ENCODE data around the gene DNAH3. TPM values are rescaled to one million over a fixed set of nuclear protein-coding genes. Genes with fewer than 3 reads are reported as not detected.
"Not testable (repeated sequence)": the region's sequence is repeated elsewhere in the genome, so short reads cannot be mapped to it uniquely, and the experiment has no call there.

Gene DNAH3
- total RNA-seq, 1 donor from 2014 or later = 1.0 TPM

DNA sequence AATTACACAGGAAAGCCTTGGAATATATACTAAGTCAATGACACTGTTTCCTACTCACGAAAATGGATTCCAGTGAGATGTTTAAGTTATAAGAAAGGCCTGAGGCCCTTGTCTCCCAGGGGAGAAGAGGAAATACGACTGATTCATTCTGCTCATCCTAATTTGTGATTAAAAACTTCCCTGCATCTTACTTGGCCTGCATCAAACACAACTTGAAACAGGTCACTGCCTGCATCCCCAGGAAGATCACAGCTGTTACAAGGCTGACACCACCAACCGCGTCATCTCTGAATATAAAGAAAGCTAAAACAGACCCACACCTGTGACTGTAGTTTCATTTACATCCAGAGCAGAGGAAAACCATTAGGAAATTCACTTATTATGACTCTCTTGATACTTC is 121.9 kb downstream of the DNAH3 start:
- Histone ChIP-seq H3K9ac (ENCODE audit: low read depth in 1 of 3, low read length in 3 of 3) (no peak overlapping the region), H3K9me3 (ENCODE audit: control insufficient read depth in 3 of 3, low read length in 3 of 3) (no peaks in the 10 kb centered on the region), H3K4me1 (ENCODE audit: control insufficient read depth in 3 of 3, insufficient read depth in 3 of 3, low read length in 3 of 3) (peaks cover 0 to 3% (median under 1%) of the 10 kb centered on the region in 3 donors), H3K36me3 (ENCODE audit: control insufficient read depth in 3 of 3, insufficient read depth in 3 of 3, low read length in 3 of 3) (no peaks in the 10 kb centered on the region), H3K4me3 (ENCODE audit: low read length in 3 of 3) (no peak overlapping the region), H3K27ac (ENCODE audit: low read depth, low read length) (no peak overlapping the region), H3K27me3 (ENCODE audit: control insufficient read depth in 3 of 3, insufficient read depth in 3 of 3, low read length in 3 of 3) (no peaks in the 10 kb centered on the region)

DNA sequence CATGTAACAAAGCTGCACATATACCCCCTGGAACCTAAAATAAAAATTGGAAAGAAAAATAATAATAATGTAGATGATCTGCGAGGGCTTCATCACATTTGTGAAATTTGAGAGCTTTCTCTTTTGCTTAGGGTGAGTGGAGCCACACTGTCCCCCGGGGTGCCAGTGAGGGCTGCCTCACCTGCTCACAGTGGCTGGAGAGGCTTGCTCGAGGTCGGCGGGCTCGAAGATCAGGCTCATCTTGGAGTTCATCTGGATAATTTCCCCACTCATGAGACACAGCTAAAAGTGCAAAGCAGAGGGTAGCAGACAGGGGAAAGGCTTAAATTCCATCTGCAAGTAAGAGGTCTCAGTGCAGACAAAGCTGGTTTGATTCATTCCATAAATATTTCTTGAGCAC is 123.8 kb downstream of the DNAH3 start:
- Histone ChIP-seq H3K9ac (ENCODE audit: low read depth in 1 of 3, low read length in 3 of 3) (no peak overlapping the region), H3K4me3 (ENCODE audit: low read length in 3 of 3) (no peak overlapping the region), H3K4me1 (ENCODE audit: control insufficient read depth in 3 of 3, insufficient read depth in 3 of 3, low read length in 3 of 3) (no peaks in the 10 kb centered on the region), H3K27me3 (ENCODE audit: control insufficient read depth in 3 of 3, insufficient read depth in 3 of 3, low read length in 3 of 3) (no peaks in the 10 kb centered on the region), H3K27ac (ENCODE audit: low read depth, low read length) (no peak overlapping the region), H3K36me3 (ENCODE audit: control insufficient read depth in 3 of 3, insufficient read depth in 3 of 3, low read length in 3 of 3) (no peaks in the 10 kb centered on the region), H3K9me3 (ENCODE audit: control insufficient read depth in 3 of 3, low read length in 3 of 3) (no peaks in the 10 kb centered on the region)

DNA sequence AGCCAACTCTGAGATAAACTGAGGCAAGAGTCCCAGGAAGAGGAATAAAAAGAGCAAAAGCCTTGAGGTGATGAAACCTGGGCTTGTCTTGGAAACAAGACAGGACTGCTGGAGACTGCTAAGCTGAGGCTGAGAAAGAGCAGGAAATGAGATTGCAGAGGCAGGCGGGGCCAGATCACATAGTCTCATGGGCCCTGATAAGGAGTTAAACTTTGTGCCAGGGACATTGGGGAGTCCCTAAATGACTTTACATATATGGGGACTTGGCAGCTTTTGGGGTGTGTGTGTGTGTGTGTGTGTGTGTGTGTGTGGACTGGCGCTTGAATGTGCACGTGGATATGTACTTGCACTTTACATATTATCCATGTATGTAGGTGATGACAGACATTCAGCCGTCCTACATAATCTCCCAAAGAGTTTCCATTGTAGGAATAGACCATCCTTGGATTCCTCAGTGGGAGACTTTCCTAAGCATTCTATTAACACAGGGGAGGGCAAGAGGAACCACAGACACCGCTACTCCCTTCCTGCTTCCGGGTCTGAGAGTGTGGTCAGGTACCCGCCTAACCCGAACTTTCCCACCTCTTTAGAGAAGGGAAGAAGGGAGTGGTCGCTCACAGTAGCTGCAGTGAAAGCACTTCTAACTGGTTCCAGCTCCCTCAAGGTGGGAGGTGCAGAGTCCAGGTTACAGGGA is 127.0 kb downstream of the DNAH3 start:
- H3K9ac ChIP-seq (ENCODE audit: low read depth in 1 of 3, low read length in 3 of 3) = no peak overlapping the region
- no peaks in the 10 kb centered on the region for H3K9me3 ChIP-seq (ENCODE audit: control insufficient read depth in 3 of 3, low read length in 3 of 3)
- no peak overlapping the region for H3K27ac ChIP-seq (ENCODE audit: low read depth, low read length)
- H3K4me3 ChIP-seq (ENCODE audit: low read length in 3 of 3) = no peak overlapping the region
- no peaks in the 10 kb centered on the region for H3K27me3 ChIP-seq (ENCODE audit: control insufficient read depth in 3 of 3, insufficient read depth in 3 of 3, low read length in 3 of 3)
- H3K4me1 ChIP-seq (ENCODE audit: control insufficient read depth in 3 of 3, insufficient read depth in 3 of 3, low read length in 3 of 3) = no peaks in the 10 kb centered on the region
- H3K36me3 ChIP-seq (ENCODE audit: control insufficient read depth in 3 of 3, insufficient read depth in 3 of 3, low read length in 3 of 3) = no peaks in the 10 kb centered on the region

DNA sequence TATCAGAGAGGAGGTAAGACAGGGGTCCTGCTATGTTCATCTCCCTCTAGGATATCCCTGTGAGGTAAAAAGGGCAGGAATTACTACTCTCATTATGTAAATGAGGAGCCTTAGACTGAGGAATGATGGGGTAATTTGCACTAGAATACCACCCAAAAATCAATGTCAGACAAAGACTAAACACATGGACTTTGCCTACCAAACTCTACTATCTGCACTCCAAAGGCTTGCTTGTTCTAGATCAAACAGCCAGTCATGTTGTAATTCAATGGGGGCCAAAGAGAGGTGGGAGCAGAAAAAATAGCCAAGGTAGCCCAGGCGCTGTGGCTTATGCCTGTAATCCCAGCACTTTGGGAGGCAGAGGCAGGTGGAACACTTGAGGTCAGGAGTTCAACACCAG is 129.3 kb downstream of the DNAH3 start:
- Histone ChIP-seq H3K4me3 (ENCODE audit: low read length in 3 of 3) (no peak overlapping the region), H3K9ac (ENCODE audit: low read depth in 1 of 3, low read length in 3 of 3) (no peak overlapping the region)

DNA sequence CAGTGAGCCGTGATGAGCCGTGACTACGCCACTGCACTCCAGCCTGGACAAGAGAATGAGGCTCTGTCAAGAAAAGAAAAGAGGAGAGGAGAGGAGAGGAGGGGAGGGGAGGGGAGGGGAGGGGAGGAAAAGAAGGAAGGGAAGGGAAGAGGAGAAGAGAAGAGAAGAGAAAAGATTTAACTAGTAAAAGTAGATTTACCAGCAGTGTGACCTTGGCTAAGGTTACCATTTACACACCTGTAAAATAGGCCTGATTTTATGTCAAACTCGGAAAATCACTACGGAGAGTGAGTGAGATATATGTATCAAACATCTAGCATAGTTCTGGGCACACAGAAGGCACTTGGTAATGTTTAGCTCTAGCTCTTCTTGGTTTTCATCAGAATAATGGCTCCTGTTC is 140.8 kb downstream of the DNAH3 start:
- no peaks in the 10 kb centered on the region for H3K4me1 ChIP-seq (ENCODE audit: control insufficient read depth in 3 of 3, insufficient read depth in 3 of 3, low read length in 3 of 3)
- H3K9ac ChIP-seq (ENCODE audit: low read depth in 1 of 3, low read length in 3 of 3) = no peak overlapping the region
- no peaks in the 10 kb centered on the region for H3K36me3 ChIP-seq (ENCODE audit: control insufficient read depth in 3 of 3, insufficient read depth in 3 of 3, low read length in 3 of 3)

More for the DNA sequence above, 129.3 kb downstream of the DNAH3 start:
- Histone ChIP-seq H3K27me3 (ENCODE audit: control insufficient read depth in 3 of 3, insufficient read depth in 3 of 3, low read length in 3 of 3) (no peaks in the 10 kb centered on the region), H3K27ac (ENCODE audit: low read depth, low read length) (no peak overlapping the region), H3K36me3 (ENCODE audit: control insufficient read depth in 3 of 3, insufficient read depth in 3 of 3, low read length in 3 of 3) (no peaks in the 10 kb centered on the region), H3K4me1 (ENCODE audit: control insufficient read depth in 3 of 3, insufficient read depth in 3 of 3, low read length in 3 of 3) (no peaks in the 10 kb centered on the region), H3K9me3 (ENCODE audit: control insufficient read depth in 3 of 3, low read length in 3 of 3) (no peaks in the 10 kb centered on the region)

DNA sequence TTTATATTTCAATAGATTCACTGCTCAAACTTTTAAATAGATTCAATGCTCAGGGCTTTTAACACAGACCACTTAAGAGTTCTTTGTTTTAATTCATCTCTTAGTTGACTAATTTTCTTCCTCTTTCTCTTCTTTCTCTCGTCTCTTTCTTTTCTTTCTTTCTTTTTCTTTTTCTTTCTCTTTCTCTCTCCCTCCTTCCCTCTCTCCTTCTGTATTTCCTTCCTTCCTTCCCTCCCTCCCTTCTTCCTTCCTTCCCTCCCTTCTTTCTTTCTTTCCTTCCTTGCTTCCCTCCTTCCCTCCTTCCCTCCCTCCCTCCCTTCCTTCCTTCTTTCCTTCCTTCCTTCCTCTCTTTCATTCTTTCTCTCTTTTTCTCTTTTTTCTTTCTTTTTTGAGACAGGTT is 145.6 kb downstream of the DNAH3 start:
- H3K4me1 ChIP-seq (ENCODE audit: control insufficient read depth in 3 of 3, insufficient read depth in 3 of 3, low read length in 3 of 3) = no peaks in the 10 kb centered on the region
- H3K27ac ChIP-seq (ENCODE audit: low read depth, low read length) = no peak overlapping the region
- H3K4me3 ChIP-seq (ENCODE audit: low read length in 3 of 3) = no peak overlapping the region
- no peaks in the 10 kb centered on the region for H3K27me3 ChIP-seq (ENCODE audit: control insufficient read depth in 3 of 3, insufficient read depth in 3 of 3, low read length in 3 of 3)
- no peaks in the 10 kb centered on the region for H3K36me3 ChIP-seq (ENCODE audit: control insufficient read depth in 3 of 3, insufficient read depth in 3 of 3, low read length in 3 of 3)
- no peak overlapping the region for H3K9ac ChIP-seq (ENCODE audit: low read depth in 1 of 3, low read length in 3 of 3)
- H3K9me3 ChIP-seq (ENCODE audit: control insufficient read depth in 3 of 3, low read length in 3 of 3) = no peaks in the 10 kb centered on the region

More for the DNA sequence above, 140.8 kb downstream of the DNAH3 start:
- H3K27ac ChIP-seq (ENCODE audit: low read depth, low read length) = no peak overlapping the region
- H3K4me3 ChIP-seq (ENCODE audit: low read length in 3 of 3) = no peak overlapping the region
- H3K27me3 ChIP-seq (ENCODE audit: control insufficient read depth in 3 of 3, insufficient read depth in 3 of 3, low read length in 3 of 3) = no peaks in the 10 kb centered on the region
- H3K9me3 ChIP-seq (ENCODE audit: control insufficient read depth in 3 of 3, low read length in 3 of 3) = no peaks in the 10 kb centered on the region

DNA sequence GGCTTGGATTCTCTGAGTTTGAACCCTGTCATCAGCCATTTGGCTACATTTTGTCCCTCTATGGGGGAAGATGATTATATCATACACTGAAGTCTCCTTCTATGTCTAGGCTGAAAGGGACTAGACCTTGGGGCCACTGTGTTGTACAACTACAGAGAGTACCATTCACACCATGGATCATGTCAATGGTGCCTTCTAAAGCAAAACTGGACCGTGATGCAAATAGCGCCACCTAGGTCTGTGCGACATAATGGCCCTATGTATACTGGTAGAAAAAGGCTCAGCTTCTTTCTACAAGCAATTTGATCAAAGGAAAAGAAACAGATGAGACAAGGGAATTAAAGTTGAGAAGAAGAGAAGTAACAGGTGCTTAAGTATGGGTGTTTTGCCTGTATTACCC is 149.4 kb downstream of the DNAH3 start:
- Histone ChIP-seq H3K9ac (ENCODE audit: low read depth in 1 of 3, low read length in 3 of 3) (no peak overlapping the region), H3K27ac (ENCODE audit: low read depth, low read length) (no peak overlapping the region), H3K36me3 (ENCODE audit: control insufficient read depth in 3 of 3, insufficient read depth in 3 of 3, low read length in 3 of 3) (no peaks in the 10 kb centered on the region), H3K27me3 (ENCODE audit: control insufficient read depth in 3 of 3, insufficient read depth in 3 of 3, low read length in 3 of 3) (no peaks in the 10 kb centered on the region), H3K4me1 (ENCODE audit: control insufficient read depth in 3 of 3, insufficient read depth in 3 of 3, low read length in 3 of 3) (no peaks in the 10 kb centered on the region), H3K4me3 (ENCODE audit: low read length in 3 of 3) (no peak overlapping the region), H3K9me3 (ENCODE audit: control insufficient read depth in 3 of 3, low read length in 3 of 3) (no peaks in the 10 kb centered on the region)

DNA sequence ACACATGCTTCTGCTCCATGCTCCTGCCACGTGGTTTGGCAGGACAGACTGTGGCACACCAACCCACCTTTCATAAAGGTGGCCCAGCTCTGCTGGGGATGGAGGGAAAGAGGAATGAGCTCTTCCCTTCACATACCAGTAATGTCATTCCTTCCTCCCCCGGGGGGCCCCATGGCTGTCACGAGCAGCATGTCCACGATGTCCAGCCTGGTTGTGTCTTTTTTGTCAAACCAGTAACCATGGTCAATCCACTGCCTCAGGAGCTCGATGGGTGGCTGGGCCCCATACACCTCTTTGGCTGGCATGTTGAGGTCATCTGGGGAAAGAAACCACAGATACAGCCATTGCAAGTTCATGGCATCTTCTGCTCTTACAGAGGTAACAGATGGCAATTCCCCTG is 153.5 kb downstream of the DNAH3 start:
- no peak overlapping the region for H3K9ac ChIP-seq (ENCODE audit: low read depth in 1 of 3, low read length in 3 of 3)
- H3K9me3 ChIP-seq (ENCODE audit: control insufficient read depth in 3 of 3, low read length in 3 of 3) = no peaks in the 10 kb centered on the region
- no peaks in the 10 kb centered on the region for H3K36me3 ChIP-seq (ENCODE audit: control insufficient read depth in 3 of 3, insufficient read depth in 3 of 3, low read length in 3 of 3)
- no peaks in the 10 kb centered on the region for H3K4me1 ChIP-seq (ENCODE audit: control insufficient read depth in 3 of 3, insufficient read depth in 3 of 3, low read length in 3 of 3)
- no peaks in the 10 kb centered on the region for H3K27me3 ChIP-seq (ENCODE audit: control insufficient read depth in 3 of 3, insufficient read depth in 3 of 3, low read length in 3 of 3)
- no peak overlapping the region for H3K4me3 ChIP-seq (ENCODE audit: low read length in 3 of 3)
- no peak overlapping the region for H3K27ac ChIP-seq (ENCODE audit: low read depth, low read length)

DNA sequence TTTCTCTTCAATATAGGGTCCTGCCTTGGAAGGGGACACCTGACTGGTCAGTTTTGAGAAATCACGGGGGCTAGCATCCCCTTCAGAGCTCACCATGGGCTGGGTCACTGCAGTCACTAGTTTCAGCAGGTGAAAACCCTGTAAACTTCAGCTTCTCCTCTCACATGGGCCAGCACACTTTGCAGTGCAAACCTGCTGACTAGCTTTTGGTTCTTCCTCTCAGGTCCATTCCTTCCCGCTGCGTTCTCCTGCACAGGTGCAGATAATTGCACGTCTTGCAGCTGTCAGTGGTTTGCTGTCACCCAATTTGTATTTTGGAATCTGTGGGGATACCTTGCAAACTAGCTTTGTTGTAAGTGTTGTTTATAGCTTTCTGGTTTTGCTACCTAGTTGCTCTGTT is 154.9 kb downstream of the DNAH3 start:
- H3K4me1 ChIP-seq (ENCODE audit: control insufficient read depth in 3 of 3, insufficient read depth in 3 of 3, low read length in 3 of 3) = no peaks in the 10 kb centered on the region
- no peaks in the 10 kb centered on the region for H3K36me3 ChIP-seq (ENCODE audit: control insufficient read depth in 3 of 3, insufficient read depth in 3 of 3, low read length in 3 of 3)
- H3K27me3 ChIP-seq (ENCODE audit: control insufficient read depth in 3 of 3, insufficient read depth in 3 of 3, low read length in 3 of 3) = no peaks in the 10 kb centered on the region
- H3K9me3 ChIP-seq (ENCODE audit: control insufficient read depth in 3 of 3, low read length in 3 of 3) = no peaks in the 10 kb centered on the region
- no peak overlapping the region for H3K9ac ChIP-seq (ENCODE audit: low read depth in 1 of 3, low read length in 3 of 3)
- H3K4me3 ChIP-seq (ENCODE audit: low read length in 3 of 3) = no peak overlapping the region
- no peak overlapping the region for H3K27ac ChIP-seq (ENCODE audit: low read depth, low read length)

DNA sequence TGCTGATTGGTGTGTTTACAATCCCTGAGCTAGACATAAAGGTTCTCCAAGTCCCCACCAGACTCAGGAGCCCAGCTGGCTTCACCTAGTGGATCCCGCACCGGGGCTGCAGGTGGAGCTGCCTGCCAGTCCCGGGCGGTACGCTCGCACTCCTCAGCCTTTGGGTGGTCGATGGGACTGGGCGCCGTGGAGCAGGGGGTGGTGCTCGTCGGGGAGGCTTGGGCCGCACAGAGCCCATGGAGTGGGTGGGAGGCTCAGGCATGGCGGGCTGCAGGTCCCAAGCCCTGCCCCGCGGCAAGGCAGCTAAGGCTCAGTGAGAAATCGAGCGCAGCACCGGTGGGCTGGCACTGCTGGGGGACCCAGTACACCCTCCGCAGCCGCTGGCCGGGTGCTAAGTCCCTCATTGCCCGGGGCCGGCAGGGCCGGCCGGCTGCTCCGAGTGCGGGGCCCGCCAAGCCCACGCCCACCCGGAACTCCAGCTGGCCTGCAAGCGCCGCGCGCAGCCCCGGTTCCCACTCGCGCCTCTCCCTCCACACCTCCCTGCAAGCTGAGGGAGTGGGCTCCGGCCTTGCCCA is 161.1 kb downstream of the DNAH3 start:
- H3K9ac ChIP-seq (ENCODE audit: low read depth in 1 of 3, low read length in 3 of 3); H3K27ac ChIP-seq (ENCODE audit: low read depth, low read length); H3K27me3 ChIP-seq (ENCODE audit: control insufficient read depth in 3 of 3, insufficient read depth in 3 of 3, low read length in 3 of 3); H3K4me1 ChIP-seq (ENCODE audit: control insufficient read depth in 3 of 3, insufficient read depth in 3 of 3, low read length in 3 of 3); H3K9me3 ChIP-seq (ENCODE audit: control insufficient read depth in 3 of 3, low read length in 3 of 3); H3K4me3 ChIP-seq (ENCODE audit: low read length in 3 of 3); H3K36me3 ChIP-seq (ENCODE audit: control insufficient read depth in 3 of 3, insufficient read depth in 3 of 3, low read length in 3 of 3): not testable (repeated sequence)
